Tibial nerve (tissue), 4 donors: Measurements from ENCODE around the gene KCTD16. TPM values are rescaled to one million over a fixed set of nuclear protein-coding genes. Genes with fewer than 3 reads are reported as not detected.

Source experiments
- DNase-seq, 2 donors: peaks; one replicate each; pipeline ENCODE4 v3.0.0-alpha.2; 2019; ENCODE audit warnings: low spot score in 2 of 2
- H3K27ac ChIP-seq, 4 donors: fragments of 200-600 bp; sonication (generic) in 3 of 4; one replicate each; pipeline ENCODE4 v1.5.1; 2017 to 2019; ENCODE audit warnings: mild to moderate bottlenecking in 1 of 4
- H3K27me3 ChIP-seq, 2 donors: fragments of 200-600 bp; sonication (generic) in 1 of 2; one replicate each; pipeline versions ENCODE4 v1.5.1 to v1.6.0; 2017 to 2019
- H3K36me3 ChIP-seq, 3 donors: fragments of 200-600 bp; sonication (generic); one replicate each; pipeline ENCODE4 v1.5.1; 2018 to 2019
- H3K4me1 ChIP-seq, 4 donors: fragments of 200-600 bp; sonication (generic) in 3 of 4; one replicate each; pipeline ENCODE4 v1.5.1; 2017 to 2019
- H3K4me3 ChIP-seq, 4 donors: fragments of 200-600 bp; sonication (generic) in 3 of 4; one replicate each; pipeline ENCODE4 v1.5.1; 2017 to 2019; ENCODE audit warnings: mild to moderate bottlenecking in 1 of 4, moderate library complexity in 1 of 4
- H3K9me3 ChIP-seq, 4 donors: fragments of 200-600 bp; sonication (generic) in 3 of 4; one replicate each; pipeline ENCODE4 v1.5.1; 2017 to 2019
- EP300 ChIP-seq, 2 donors: sonication (generic); formaldehyde crosslinking; IDR thresholded peaks; one replicate each; pipeline ENCODE4 v1.6.1; 2017; ENCODE audit warnings: antibody characterized with exemption in 2 of 2, mild to moderate bottlenecking in 1 of 2
- POLR2A ChIP-seq, 2 donors: fragments of 450-650 bp; IDR thresholded peaks; one replicate each; pipeline ENCODE4 v1.6.1; 2017; ENCODE audit warnings: antibody characterized with exemption in 2 of 2, mild to moderate bottlenecking in 2 of 2, moderate library complexity in 2 of 2
- WGBS, 2 donors: methylation state at CpG; one replicate each; pipeline ENCODE4 v1.1.5; 2018; 5-methylcytosine and 5-hydroxymethylcytosine counted together
- total RNA-seq, 4 donors: library from RNA; depleted of rRNA; stranded (reverse); fragments of >200 nt; gene quantifications; one replicate each; pipeline ENCODE4 v1.1.0, GENCODE V29; 2016
- TF ChIP-seq, protein P1 (sequence below), 5 experiments: fragments of 200-600 bp in 3 of 5; fragments of 450-650 bp in 2 of 5; sonication (generic) in 3 of 5; IDR thresholded peaks; one replicate each; pipeline ENCODE4 v1.5.1; 2016 to 2019; ENCODE audit warnings: antibody characterized with exemption in 5 of 5, mild to moderate bottlenecking in 3 of 5, moderate library complexity in 2 of 5

Gene KCTD16
- total RNA-seq, 4 donors from 2014 or later = under 0.01 to 0.44 (median 0.41) TPM

DNA sequence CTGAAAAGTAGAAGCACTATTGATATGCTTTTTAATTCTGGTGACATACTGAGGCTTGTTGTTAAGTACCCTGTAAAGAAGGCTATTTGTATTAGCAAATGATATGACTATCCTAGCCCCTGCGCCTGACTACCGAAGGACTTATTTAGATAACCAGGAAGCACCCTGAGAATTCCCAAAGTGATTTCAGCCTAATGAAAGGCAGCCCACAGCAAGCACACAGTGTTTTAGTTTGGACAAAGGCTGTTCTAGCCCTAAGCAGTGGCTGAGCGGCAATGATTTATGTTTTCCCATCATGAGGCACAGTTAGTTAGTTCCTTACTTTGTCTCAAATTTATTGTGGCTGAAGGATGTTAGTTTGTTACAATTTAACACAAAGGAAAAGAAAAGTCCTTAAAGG is 235.3 kb downstream of the KCTD16 start:
- no peaks in the 10 kb centered on the region for H3K9me3 ChIP-seq
- H3K27ac ChIP-seq = no peak overlapping the region
- no peaks in the 10 kb centered on the region for H3K4me1 ChIP-seq
- WGBS, 2 donors = 30 to 46% methylated on average over 3 of the region's 3 CpGs
- TF ChIP-seq, protein P1, sequence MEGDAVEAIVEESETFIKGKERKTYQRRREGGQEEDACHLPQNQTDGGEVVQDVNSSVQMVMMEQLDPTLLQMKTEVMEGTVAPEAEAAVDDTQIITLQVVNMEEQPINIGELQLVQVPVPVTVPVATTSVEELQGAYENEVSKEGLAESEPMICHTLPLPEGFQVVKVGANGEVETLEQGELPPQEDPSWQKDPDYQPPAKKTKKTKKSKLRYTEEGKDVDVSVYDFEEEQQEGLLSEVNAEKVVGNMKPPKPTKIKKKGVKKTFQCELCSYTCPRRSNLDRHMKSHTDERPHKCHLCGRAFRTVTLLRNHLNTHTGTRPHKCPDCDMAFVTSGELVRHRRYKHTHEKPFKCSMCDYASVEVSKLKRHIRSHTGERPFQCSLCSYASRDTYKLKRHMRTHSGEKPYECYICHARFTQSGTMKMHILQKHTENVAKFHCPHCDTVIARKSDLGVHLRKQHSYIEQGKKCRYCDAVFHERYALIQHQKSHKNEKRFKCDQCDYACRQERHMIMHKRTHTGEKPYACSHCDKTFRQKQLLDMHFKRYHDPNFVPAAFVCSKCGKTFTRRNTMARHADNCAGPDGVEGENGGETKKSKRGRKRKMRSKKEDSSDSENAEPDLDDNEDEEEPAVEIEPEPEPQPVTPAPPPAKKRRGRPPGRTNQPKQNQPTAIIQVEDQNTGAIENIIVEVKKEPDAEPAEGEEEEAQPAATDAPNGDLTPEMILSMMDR (IDR thresholded peaks at IDR 0.05) = no peak
- no peak for TF ChIP-seq EP300 (IDR thresholded peaks at IDR 0.05)
- no peak for TF ChIP-seq POLR2A (IDR thresholded peaks at IDR 0.05)
- H3K36me3 ChIP-seq = no peaks in the 10 kb centered on the region
- no peak for DNase-seq
- no peak overlapping the region for H3K4me3 ChIP-seq
- no peaks in the 10 kb centered on the region for H3K27me3 ChIP-seq

DNA sequence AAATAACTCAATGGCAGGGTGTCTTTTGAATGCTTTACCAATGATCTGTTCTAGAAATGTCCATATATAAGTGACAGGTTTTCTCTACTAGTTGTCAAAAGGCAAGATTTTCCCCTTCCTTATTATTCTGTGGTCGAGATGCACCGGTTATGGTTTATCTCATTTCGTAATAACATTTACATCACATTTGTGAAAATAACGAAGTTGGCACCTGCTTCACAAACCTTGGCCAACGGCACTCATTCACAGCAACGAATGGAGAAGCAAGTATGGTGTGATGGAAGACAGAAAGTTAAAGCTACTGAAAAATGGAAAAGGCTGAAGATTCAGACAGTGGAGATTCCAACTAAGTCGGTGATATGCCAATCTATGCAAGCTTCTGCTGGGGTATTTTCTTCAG is 235.8 kb downstream of the KCTD16 start:
- TF ChIP-seq, protein P1 (IDR thresholded peaks at IDR 0.05) = no peak
- TF ChIP-seq POLR2A (IDR thresholded peaks at IDR 0.05) = no peak
- no peak for TF ChIP-seq EP300 (IDR thresholded peaks at IDR 0.05)
- Histone ChIP-seq H3K36me3 (no peaks in the 10 kb centered on the region), H3K27ac (no peak overlapping the region), H3K4me3 (no peak overlapping the region), H3K27me3 (no peaks in the 10 kb centered on the region), H3K4me1 (no peaks in the 10 kb centered on the region), H3K9me3 (no peaks in the 10 kb centered on the region)
- 85 to 86% methylated on average over 7 of the region's 7 CpGs for WGBS, 2 donors
- no peak for DNase-seq

DNA sequence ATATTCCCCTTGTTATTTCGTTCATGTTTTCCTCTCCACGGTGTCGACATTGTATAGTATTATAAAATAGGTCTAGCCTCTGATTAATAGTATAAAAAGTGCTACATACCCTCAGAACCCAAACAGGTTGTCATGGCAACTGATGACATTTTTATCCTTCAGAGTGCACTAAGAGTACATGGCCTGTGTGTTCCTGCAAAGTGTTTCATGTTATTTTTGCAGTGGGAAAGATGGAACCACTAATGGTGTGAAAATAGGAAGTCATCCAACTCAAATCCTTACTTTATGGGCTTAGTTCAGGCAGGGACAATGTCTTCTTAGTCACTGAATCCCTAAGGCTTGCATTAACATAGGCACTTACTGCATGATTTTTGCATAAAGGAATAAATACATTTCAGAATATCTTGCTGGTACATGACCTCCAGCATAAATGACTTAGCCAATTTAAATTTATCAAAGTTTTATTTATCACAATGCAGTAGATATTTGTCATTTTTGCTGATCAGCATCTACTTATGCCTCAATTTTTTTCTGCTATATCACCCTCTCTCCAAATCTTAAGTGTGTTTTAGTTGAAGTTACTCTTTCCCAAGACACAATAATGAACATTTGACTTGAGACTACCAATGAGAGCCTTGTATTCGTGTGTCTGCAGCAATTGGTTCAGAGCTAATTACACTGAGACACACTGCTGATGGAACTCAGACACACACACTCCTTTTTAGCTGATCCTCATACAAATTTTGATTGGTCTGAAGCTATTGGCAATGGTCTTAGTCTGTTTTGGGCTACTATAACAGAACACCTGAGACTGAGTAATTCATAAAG is 243.7 kb downstream of the KCTD16 start:
- 62 to 63% methylated on average over 4 of the region's 4 CpGs for WGBS, 2 donors
- no peaks in the 10 kb centered on the region for H3K27me3 ChIP-seq
- H3K4me1 ChIP-seq = no peaks in the 10 kb centered on the region
- H3K36me3 ChIP-seq = no peaks in the 10 kb centered on the region
- no peaks in the 10 kb centered on the region for H3K9me3 ChIP-seq
- no peak for DNase-seq
- no peak overlapping the region for H3K4me3 ChIP-seq
- H3K27ac ChIP-seq = no peak overlapping the region
- TF ChIP-seq, protein P1 (IDR thresholded peaks at IDR 0.05) = no peak
- no peak for TF ChIP-seq POLR2A (IDR thresholded peaks at IDR 0.05)
- TF ChIP-seq EP300 (IDR thresholded peaks at IDR 0.05) = no peak

DNA sequence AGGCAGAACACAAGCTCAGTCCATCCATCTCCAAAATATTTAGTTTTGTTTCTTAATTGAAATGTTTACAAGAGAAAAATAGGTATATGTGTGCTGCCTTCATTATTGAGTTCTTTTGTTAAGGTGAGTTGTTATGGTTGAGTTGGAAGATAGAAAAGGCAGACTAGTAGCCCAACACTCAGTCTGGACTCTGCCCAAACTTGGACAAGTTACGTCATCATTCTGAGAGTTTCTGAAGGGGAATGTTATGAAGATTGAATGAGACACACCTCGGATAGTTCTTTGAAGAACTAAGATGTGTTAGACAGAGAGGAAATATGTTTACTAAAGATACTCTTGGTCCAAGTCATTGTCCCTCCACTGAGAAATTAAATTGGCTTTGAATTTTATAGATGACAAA is 245.5 kb downstream of the KCTD16 start:
- Histone ChIP-seq H3K4me1 (no peaks in the 10 kb centered on the region), H3K36me3 (no peaks in the 10 kb centered on the region), H3K27me3 (no peaks in the 10 kb centered on the region), H3K4me3 (no peak overlapping the region), H3K27ac (no peak overlapping the region), H3K9me3 (no peaks in the 10 kb centered on the region)
- 76 to 79% methylated on average over 2 of the region's 2 CpGs for WGBS, 2 donors
- TF ChIP-seq POLR2A (IDR thresholded peaks at IDR 0.05) = no peak
- TF ChIP-seq, protein P1 (IDR thresholded peaks at IDR 0.05) = no peak
- no peak for TF ChIP-seq EP300 (IDR thresholded peaks at IDR 0.05)
- DNase-seq = no peak

DNA sequence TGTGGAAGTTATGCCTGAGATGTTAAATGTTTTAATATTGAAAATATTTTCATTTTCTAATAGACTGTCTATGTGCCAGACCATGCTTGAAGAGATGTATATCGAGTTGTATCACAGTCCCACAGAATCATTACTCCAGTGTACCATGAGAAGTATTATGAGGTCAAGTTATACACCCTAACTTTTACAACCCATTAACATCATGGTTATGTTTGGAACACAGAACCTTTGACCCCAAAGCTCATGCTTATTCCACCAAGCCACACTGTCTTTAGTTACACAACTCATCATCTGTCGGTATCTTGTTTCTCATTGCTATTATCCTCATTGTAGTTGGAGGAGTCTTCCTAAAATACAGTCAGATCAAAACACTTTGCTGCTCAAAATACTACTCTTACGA is 248.0 kb downstream of the KCTD16 start:
- WGBS, 2 donors = 87 to 89% methylated on average over 3 of the region's 3 CpGs
- Histone ChIP-seq H3K9me3 (no peaks in the 10 kb centered on the region), H3K4me1 (no peaks in the 10 kb centered on the region), H3K36me3 (no peaks in the 10 kb centered on the region), H3K27ac (no peak overlapping the region), H3K4me3 (no peak overlapping the region), H3K27me3 (no peaks in the 10 kb centered on the region)
- no peak for DNase-seq
- TF ChIP-seq EP300 (IDR thresholded peaks at IDR 0.05) = no peak
- TF ChIP-seq, protein P1 (IDR thresholded peaks at IDR 0.05) = no peak
- TF ChIP-seq POLR2A (IDR thresholded peaks at IDR 0.05) = no peak
